HG02852 (cell line): ENCODE data around the gene LRRC7.
"Not testable (repeated sequence)": the region's sequence is repeated elsewhere in the genome, so short reads cannot be mapped to it uniquely, and the experiment has no call there.

Experiments used
- ATAC-seq: cut with Tn5 transposase; IDR thresholded peaks from one replicate; pipeline ENCODE4 v1.9.1; 2021; ENCODE audit warnings: mild to moderate bottlenecking, moderate library complexity; ENCODE audit not compliant: unreplicated experiment

LRRC7 gene

GRCh38 chr1:70025846-70026245, 458.1 kb downstream of the LRRC7 start:
- no peak for ATAC-seq

- ATAC-seq: peak; percentile 80
Measured at GRCh38 chr1:70033266-70033873, 465.6 kb downstream of the LRRC7 start.

- ATAC-seq: no peak
Measured at GRCh38 chr1:70033936-70034335, 466.2 kb downstream of the LRRC7 start.

- ATAC-seq: no peak
Measured at GRCh38 chr1:70034403-70034802, 466.7 kb downstream of the LRRC7 start.

- no peak for ATAC-seq
Measured at GRCh38 chr1:70038025-70038424, 470.3 kb downstream of the LRRC7 start.

GRCh38 chr1:70039485-70039884, 471.8 kb downstream of the LRRC7 start:
- no peak for ATAC-seq

GRCh38 chr1:70041317-70042045, 473.8 kb downstream of the LRRC7 start:
- no peak for ATAC-seq

- ATAC-seq: peak; percentile 64
Measured at GRCh38 chr1:70042090-70042731, 474.5 kb downstream of the LRRC7 start.

GRCh38 chr1:70043804-70044203, 476.1 kb downstream of the LRRC7 start:
- no peak for ATAC-seq

GRCh38 chr1:70044832-70045231, 477.1 kb downstream of the LRRC7 start:
- ATAC-seq: no peak

GRCh38 chr1:70045581-70045980, 477.9 kb downstream of the LRRC7 start:
- ATAC-seq: not testable (repeated sequence)

- ATAC-seq: no peak
Measured at GRCh38 chr1:70048336-70049094, 480.8 kb downstream of the LRRC7 start.

- ATAC-seq: no peak
Measured at GRCh38 chr1:70051926-70052325, 484.2 kb downstream of the LRRC7 start.

GRCh38 chr1:70057500-70057899, 489.8 kb downstream of the LRRC7 start:
- no peak for ATAC-seq

GRCh38 chr1:70061231-70061630, 493.5 kb downstream of the LRRC7 start:
- ATAC-seq: no peak

- ATAC-seq: no peak
Measured at GRCh38 chr1:70063861-70064260, 496.1 kb downstream of the LRRC7 start.

- no peak for ATAC-seq
Measured at GRCh38 chr1:70066711-70067110, 499.0 kb downstream of the LRRC7 start.

GRCh38 chr1:70071601-70072000, 503.9 kb downstream of the LRRC7 start:
- no peak for ATAC-seq

GRCh38 chr1:70072231-70072751, 504.6 kb downstream of the LRRC7 start:
- no peak for ATAC-seq

- no peak for ATAC-seq
Measured at GRCh38 chr1:70075761-70076160, 508.0 kb downstream of the LRRC7 start.

GRCh38 chr1:70077066-70077465, 509.3 kb downstream of the LRRC7 start:
- no peak for ATAC-seq
